MM.1S (cell line): ENCODE results near the gene MED16.
A peak's percentile ranks its signal among the peaks of the same experiment; 100 is the strongest.
"Not testable (repeated sequence)": the region's sequence is repeated elsewhere in the genome, so short reads cannot be mapped to it uniquely, and the experiment has no call there.

Experiments
- DNase-seq: peaks from one replicate; pipeline ENCODE4 v3.0.0-alpha.2; 2015
- H2AFZ ChIP-seq: fragments of 300-600 bp; sonication (generic); 2 replicates; pipeline ENCODE4 v1.6.0; 2016; ENCODE audit warnings: antibody characterized with exemption, low read length
- H3F3A ChIP-seq: fragments of 300-600 bp; sonication (generic); 2 replicates; pipeline ENCODE4 v1.6.1; 2016; ENCODE audit warnings: mild to moderate bottlenecking, antibody characterized with exemption, low read length, moderate library complexity, mixed read lengths; ENCODE audit not compliant: insufficient read depth
- H3K27ac ChIP-seq: fragments of 300-600 bp; sonication (generic); 2 replicates; pipeline ENCODE4 v1.5.1; 2016; ENCODE audit warnings: mild to moderate bottlenecking, low read length
- H3K27me3 ChIP-seq: fragments of 300-600 bp; sonication (generic); replicated peaks from 2 replicates; pipeline ENCODE4 v1.6.0; 2016; ENCODE audit warnings: low read length; ENCODE audit not compliant: insufficient read depth
- H3K36me3 ChIP-seq: fragments of 300-600 bp; sonication (generic); replicated peaks from 2 replicates; pipeline ENCODE4 v1.6.1; 2016; ENCODE audit warnings: mild to moderate bottlenecking, low read length, mixed read lengths; ENCODE audit not compliant: insufficient read depth
- H3K4me1 ChIP-seq: fragments of 300-600 bp; sonication (generic); 2 replicates; pipeline ENCODE4 v1.6.1; 2016; ENCODE audit warnings: low read length, mixed read lengths
- H3K4me2 ChIP-seq: fragments of 300-600 bp; sonication (generic); 2 replicates; pipeline ENCODE4 v1.6.0; 2016; ENCODE audit warnings: low read depth, low read length
- H3K4me3 ChIP-seq: fragments of 300-600 bp; sonication (generic); 2 replicates; pipeline ENCODE4 v1.5.1; 2016; ENCODE audit warnings: low read length, mixed read lengths
- H3K79me2 ChIP-seq: fragments of 300-600 bp; sonication (generic); 2 replicates; pipeline ENCODE4 v1.6.1; 2016; ENCODE audit warnings: mixed run types, low read length, mixed read lengths
- H3K9ac ChIP-seq: fragments of 300-600 bp; sonication (generic); 2 replicates; pipeline ENCODE4 v1.6.1; 2016; ENCODE audit warnings: low read length, mixed read lengths
- H3K9me2 ChIP-seq: fragments of 300-600 bp; sonication (generic); replicated peaks from 2 replicates; pipeline ENCODE4 v1.6.1; 2016; ENCODE audit warnings: mild to moderate bottlenecking, low read length, mixed read lengths; ENCODE audit not compliant: insufficient read depth
- H3K9me3 ChIP-seq: fragments of 300-600 bp; sonication (generic); replicated peaks from 2 replicates; pipeline ENCODE4 v1.6.1; 2016; ENCODE audit warnings: mild to moderate bottlenecking, low read length, mixed read lengths; ENCODE audit not compliant: insufficient read depth
- H4K20me1 ChIP-seq: fragments of 300-600 bp; sonication (generic); 2 replicates; pipeline ENCODE4 v1.6.1; 2016; ENCODE audit warnings: mild to moderate bottlenecking, low read length, moderate library complexity, mixed read lengths; ENCODE audit not compliant: insufficient read depth
- CTCF ChIP-seq: fragments of 300-600 bp; sonication (generic); IDR thresholded peaks from 2 replicates; pipeline ENCODE4 v1.5.1; 2016; ENCODE audit warnings: antibody characterized with exemption, low read length, mixed read lengths
- EZH2 ChIP-seq: fragments of 300-600 bp; sonication (generic); optimal IDR thresholded peaks from 2 replicates; pipeline ENCODE3; 2017; ENCODE audit warnings: low read depth, mild to moderate bottlenecking, antibody characterized with exemption, low read length, mixed read lengths
- EZH2phosphoT487 ChIP-seq: fragments of 300-600 bp; sonication (generic); IDR thresholded peaks from 2 replicates; pipeline ENCODE4 v1.6.1; 2018; ENCODE audit warnings: antibody characterized with exemption, low read length

MED16 gene

GRCh38 chr19:892243-892893, 619 bp downstream of the MED16 start:
- Histone ChIP-seq H3K4me1 (no peaks in the 10 kb centered on the region), H3K36me3 (no peaks in the 10 kb centered on the region), H3K27me3 (no peaks in the 10 kb centered on the region), H3F3A (no peaks in the 10 kb centered on the region), H3K27ac (no peak overlapping the region), H2AFZ (peak overlapping the region; percentile 49; the same call in 1 of the 2 replicates), H3K4me3 (peak overlapping the region; percentile 94), H4K20me1 (no peaks in the 10 kb centered on the region; the same call in 1 of the 2 replicates), H3K9me3 (no peaks in the 10 kb centered on the region), H3K79me2 (peaks cover 31% of the 10 kb centered on the region), H3K9ac (peak overlapping the region; percentile 93), H3K9me2 (no peaks in the 10 kb centered on the region), H3K4me2 (peak overlapping the region; percentile 74)
- TF ChIP-seq EZH2 (no peak), EZH2phosphoT487 (no peak), CTCF (no peak)
- DNase-seq, result peak; percentile 37

GRCh38 chr19:891421-892200, 1.4 kb downstream of the MED16 start:
- H3F3A ChIP-seq, H2AFZ ChIP-seq, H4K20me1 ChIP-seq, H3K9me2 ChIP-seq, H3K9me3 ChIP-seq, H3K36me3 ChIP-seq, DNase-seq, H3K27me3 ChIP-seq, H3K4me1 ChIP-seq, H3K27ac ChIP-seq: not testable (repeated sequence)
- Histone ChIP-seq H3K9ac (peak overlapping the region; percentile 93; the same call in 1 of the 2 replicates), H3K4me3 (peak overlapping the region; percentile 94), H3K4me2 (peak overlapping the region; percentile 74; the same call in 1 of the 2 replicates), H3K79me2 (peaks cover 31% of the 10 kb centered on the region)

- H3F3A ChIP-seq, result no peaks in the 10 kb centered on the region
- no peak overlapping the region for H2AFZ ChIP-seq
- peaks cover 31% of the 10 kb centered on the region for H3K79me2 ChIP-seq
- no peak overlapping the region for H3K4me3 ChIP-seq
- no peaks in the 10 kb centered on the region for H3K27me3 ChIP-seq
- H3K27ac ChIP-seq, result no peak overlapping the region
- TF ChIP-seq EZH2phosphoT487 (no peak), EZH2 (no peak), CTCF (no peak)
- H3K4me2 ChIP-seq, result no peak overlapping the region
- no peaks in the 10 kb centered on the region; the same call in 1 of the 2 replicates for H4K20me1 ChIP-seq
- H3K36me3 ChIP-seq, result no peaks in the 10 kb centered on the region
- H3K9me3 ChIP-seq, result no peaks in the 10 kb centered on the region
- H3K4me1 ChIP-seq, result no peaks in the 10 kb centered on the region
- no peak overlapping the region for H3K9ac ChIP-seq
- no peaks in the 10 kb centered on the region for H3K9me2 ChIP-seq
- no peak for DNase-seq
Observed at GRCh38 chr19:890831-891230, 2.2 kb downstream of the MED16 start.
